ENCODE results near the gene LTBP3. TPM values are rescaled to one million over a fixed set of nuclear protein-coding genes. Genes with fewer than 3 reads are reported as not detected.
"Not testable (repeated sequence)": the region's sequence is repeated elsewhere in the genome, so short reads cannot be mapped to it uniquely, and the experiment has no call there.

The LTBP3 gene
- total RNA-seq, 2 experiments from 2014 or later: 57.8 to 72.7 TPM

- peaks cover 52% of the 10 kb centered on the region for H3K4me1 Mint-ChIP-seq
These were observed 13.3 kb upstream of the LTBP3 start for GRCh38 chr11:65571420-65571819.

GRCh38 chr11:65569973-65570918 is 12.1 kb upstream of the LTBP3 start, which contains the start of gene ZNRD2:
TSS of gene ZNRD2 (plus strand) at chr11:65570477. CDS start at chr11:65570492, 15 bp downstream.
- ATAC-seq (peak; percentile 75), DNase-seq (peak; percentile 100)
- peaks cover 60% of the 10 kb centered on the region for H3K4me1 Mint-ChIP-seq
- peak within 1 kb of the TSS; percentile 96 for H3K27ac Mint-ChIP-seq
- CTCF ChIA-PET: interaction anchor here (0.5 to 4.6 kb wide), 12 partner anchors 11 to 425 kb away, joined by 3 to 42 read pairs (median 4); partner anchors contain the start of gene PCNX3
- intact Hi-C loops (cut with DNase I, micrococcal nuclease): loop anchor here (1.0 to 5.0 kb wide), 19 partner anchors 15 to 793 kb away; partner anchors contain the start of genes PCNX3 (in 2 of the 2), SLC25A45 (in 2 of the 2), ATG2A (in 1 of the 2) and BANF1 (in 1 of the 2)
- H3K9me3 Mint-ChIP-seq (ENCODE audit: low read depth): no peaks in the 10 kb centered on the region
- POLR2A ChIA-PET: interaction anchor here (0.5 to 2.0 kb wide), 10 partner anchors 11 to 151 kb away, joined by 3 to 7 read pairs (median 5); partner anchors contain the start of gene MAP3K11
- peak within 1 kb of the TSS; percentile 97 for H3K4me3 Mint-ChIP-seq
- no peaks in the 10 kb centered on the region for H3K27me3 Mint-ChIP-seq
- peaks cover 35% of the 10 kb centered on the region for H3K36me3 Mint-ChIP-seq (ENCODE audit: low read depth)

More at GRCh38 chr11:65571420-65571819, 13.3 kb upstream of the LTBP3 start:
- Mint-ChIP-seq H3K27me3 (no peaks in the 10 kb centered on the region), H3K36me3 (ENCODE audit: low read depth) (peaks cover 36% of the 10 kb centered on the region), H3K9me3 (ENCODE audit: low read depth) (no peaks in the 10 kb centered on the region), H3K4me3 (peak overlapping the region; percentile 97), H3K27ac (peak overlapping the region; percentile 89)
- ATAC-seq (no peak), DNase-seq (no peak)
- ChIA-PET POLR2A (interaction anchor here (0.6 to 1.9 kb wide), 6 partner anchors 22 to 1068 kb away, joined by 3 to 9 read pairs (median 4); partner anchors contain the start of gene MALAT1), CTCF (interaction anchor here (0.6 to 4.6 kb wide), 13 partner anchors 11 to 439 kb away, joined by 3 to 42 read pairs (median 4); partner anchors contain the start of gene PCNX3)
- intact Hi-C loops (cut with DNase I, micrococcal nuclease): loop anchor here (2.0 to 5.0 kb wide), 7 partner anchors 17 to 794 kb away; partner anchors contain the start of genes ATG2A (in 1 of the 2), CFL1 (in 1 of the 2), EHD1 (in 1 of the 2) and RAB1B (in 1 of the 2)

GRCh38 chr11:65569164-65569972 is 11.2 kb upstream of the LTBP3 start:
- DNase-seq: no peak
- intact Hi-C loops (cut with DNase I, micrococcal nuclease): no loop called here
- POLR2A ChIA-PET: interaction anchor here (0.7 to 2.0 kb wide), 8 partner anchors 10 to 150 kb away, joined by 3 to 7 read pairs (median 5); partner anchors contain the start of gene MAP3K11
- H3K9me3 Mint-ChIP-seq (ENCODE audit: low read depth): no peaks in the 10 kb centered on the region
- CTCF ChIA-PET: interaction anchor here (1.0 to 4.6 kb wide), 5 partner anchors 28 to 239 kb away, joined by 3 to 42 read pairs (median 3); partner anchors contain the start of gene PCNX3
- peak overlapping the region; percentile 96 for H3K27ac Mint-ChIP-seq
- H3K27me3 Mint-ChIP-seq: no peaks in the 10 kb centered on the region
- H3K4me3 Mint-ChIP-seq: peak overlapping the region; percentile 97
- H3K36me3 Mint-ChIP-seq (ENCODE audit: low read depth): peaks cover 33% of the 10 kb centered on the region
- peak; percentile 21 for ATAC-seq
- H3K4me1 Mint-ChIP-seq: peaks cover 58% of the 10 kb centered on the region

- Mint-ChIP-seq H3K36me3 (ENCODE audit: low read depth) (peaks cover 18% of the 10 kb centered on the region), H3K27ac (peak overlapping the region; percentile 94), H3K27me3 (no peaks in the 10 kb centered on the region), H3K4me1 (peaks cover 42% of the 10 kb centered on the region), H3K9me3 (ENCODE audit: low read depth) (no peaks in the 10 kb centered on the region), H3K4me3 (peak overlapping the region; percentile 49)
- CTCF ChIA-PET: interaction anchor here (0.6 to 2.9 kb wide), 14 partner anchors 8 to 319 kb away, joined by 3 to 13 read pairs (median 4); partner anchors contain the start of genes EHBP1L1 and SIPA1
- peak; percentile 60 for DNase-seq
- ATAC-seq: peak; percentile 10
- intact Hi-C loops (cut with DNase I, micrococcal nuclease): no loop called here
- POLR2A ChIA-PET: interaction anchor here (0.6 to 0.8 kb wide), 9 partner anchors 10 to 358 kb away, joined by 3 to 5 read pairs (median 4); no protein-coding TSS in a partner anchor
These were observed 7.7 kb upstream of the LTBP3 start for GRCh38 chr11:65565624-65566453.

- CTCF ChIA-PET: interaction anchor here (0.6 to 2.9 kb wide), 8 partner anchors 10 to 90 kb away, joined by 3 to 13 read pairs (median 6); partner anchors contain the start of gene EHBP1L1
- H3K27me3 Mint-ChIP-seq; H3K9me3 Mint-ChIP-seq (ENCODE audit: low read depth); intact Hi-C loops (cut with DNase I, micrococcal nuclease); ATAC-seq; DNase-seq: not testable (repeated sequence)
- Mint-ChIP-seq H3K27ac (peak overlapping the region; percentile 94), H3K36me3 (ENCODE audit: low read depth) (peaks cover 15% of the 10 kb centered on the region), H3K4me1 (peaks cover 50% of the 10 kb centered on the region), H3K4me3 (peak overlapping the region; percentile 49)
- POLR2A ChIA-PET: interaction anchor here (1.1 kb wide), 1 partner anchor 63 kb away, joined by 3 read pairs; no protein-coding TSS in a partner anchor
These were observed 6.9 kb upstream of the LTBP3 start for GRCh38 chr11:65564879-65565559.

- intact Hi-C loops (cut with DNase I, micrococcal nuclease): no loop called here
- Mint-ChIP-seq H3K4me3 (no peak overlapping the region), H3K27ac (peak overlapping the region; percentile 65), H3K9me3 (ENCODE audit: low read depth) (no peaks in the 10 kb centered on the region), H3K4me1 (peaks cover 54% of the 10 kb centered on the region), H3K36me3 (ENCODE audit: low read depth) (peaks cover 8% of the 10 kb centered on the region), H3K27me3 (no peaks in the 10 kb centered on the region)
- ATAC-seq: no peak
- DNase-seq: no peak
- POLR2A ChIA-PET: interaction anchor here (0.6 kb wide), 1 partner anchor 92 kb away, joined by 7 read pairs; no protein-coding TSS in a partner anchor
- CTCF ChIA-PET: interaction anchor here (0.6 to 1.4 kb wide), 5 partner anchors 9 to 144 kb away, joined by 3 to 4 read pairs (median 4); partner anchors contain the start of gene FAM89B
These were observed 5.4 kb upstream of the LTBP3 start for GRCh38 chr11:65563601-65564000.

GRCh38 chr11:65562788-65563187 is 4.6 kb upstream of the LTBP3 start:
- Mint-ChIP-seq H3K4me3 (no peak overlapping the region), H3K27me3 (no peaks in the 10 kb centered on the region), H3K9me3 (ENCODE audit: low read depth) (no peaks in the 10 kb centered on the region), H3K4me1 (peaks cover 48% of the 10 kb centered on the region), H3K27ac (no peak overlapping the region), H3K36me3 (ENCODE audit: low read depth) (peaks cover 3% of the 10 kb centered on the region)
- POLR2A ChIA-PET: interaction anchor here (0.6 kb wide), 2 partner anchors 91 to 1140 kb away, joined by 5 to 7 read pairs; no protein-coding TSS in a partner anchor
- ATAC-seq (no peak), DNase-seq (peak; percentile 49)
- CTCF ChIA-PET: interaction anchor here (0.6 to 1.4 kb wide), 5 partner anchors 10 to 1753 kb away, joined by 3 to 4 read pairs (median 4); partner anchors contain the start of gene FAM89B
- intact Hi-C loops (cut with DNase I, micrococcal nuclease): no loop called here

GRCh38 chr11:65562020-65562419 is 3.9 kb upstream of the LTBP3 start:
- POLR2A ChIA-PET: no interaction called here
- CTCF ChIA-PET: interaction anchor here (1.4 kb wide), 1 partner anchor 16 kb away, joined by 4 read pairs; no protein-coding TSS in a partner anchor
- Mint-ChIP-seq H3K4me1 (peaks cover 51% of the 10 kb centered on the region), H3K4me3 (no peak overlapping the region), H3K27me3 (no peaks in the 10 kb centered on the region), H3K36me3 (ENCODE audit: low read depth) (peaks cover 3% of the 10 kb centered on the region), H3K9me3 (ENCODE audit: low read depth) (no peaks in the 10 kb centered on the region), H3K27ac (no peak overlapping the region)
- ATAC-seq (no peak), DNase-seq (no peak)
- intact Hi-C loops (cut with DNase I, micrococcal nuclease): no loop called here
